ENCODE data around the gene UBXN1.

GRCh38 chr11:62654297-62654696 lies 24.6 kb downstream of the UBXN1 start:
- no peak for TF ChIP-seq ZZZ3 (IDR thresholded peaks at IDR 0.05; ENCODE audit: control insufficient read depth, insufficient read length, low read depth)
- TF ChIP-seq, protein P1, sequence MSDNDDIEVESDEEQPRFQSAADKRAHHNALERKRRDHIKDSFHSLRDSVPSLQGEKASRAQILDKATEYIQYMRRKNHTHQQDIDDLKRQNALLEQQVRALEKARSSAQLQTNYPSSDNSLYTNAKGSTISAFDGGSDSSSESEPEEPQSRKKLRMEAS (IDR thresholded peaks at IDR 0.05; ENCODE audit: low read depth, low read length) = no peak
